Stimulated activated CD4-positive, alpha-beta T cell treated with anti-CD3 and anti-CD28 coated beads, Interleukin-12 subunit alpha, Interleukin-12 subunit beta, amount 100 ng/mL, for 4 hours (primary cell): ENCODE results near the gene SLC1A3.
A peak's percentile ranks its signal among the peaks of the same experiment; 100 is the strongest.

Experiments used
- DNase-seq: peaks from one replicate; pipeline ENCODE4 v3.0.0-alpha.2; 2020

The SLC1A3 gene

DNA sequence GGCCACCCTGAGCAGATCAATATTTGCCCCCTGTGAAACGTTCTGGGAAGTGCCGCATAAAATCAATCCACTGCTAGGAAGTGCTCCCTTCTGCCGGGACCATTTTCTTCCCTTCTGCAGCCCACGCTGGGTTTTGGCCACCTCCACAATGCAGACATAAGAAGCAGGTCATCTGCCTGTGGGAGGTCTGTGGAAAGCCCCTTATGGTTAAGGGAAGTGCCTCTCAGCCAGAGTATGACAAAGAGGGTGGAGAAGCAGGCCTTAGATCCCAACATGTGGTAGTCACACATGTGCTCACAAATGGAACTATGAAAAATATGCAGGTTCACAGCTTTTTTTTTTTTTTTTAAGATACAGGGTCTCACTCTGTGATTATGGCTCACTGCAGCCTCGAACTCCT is 82.8 kb downstream of the SLC1A3 start:
- DNase-seq: no peak

DNA sequence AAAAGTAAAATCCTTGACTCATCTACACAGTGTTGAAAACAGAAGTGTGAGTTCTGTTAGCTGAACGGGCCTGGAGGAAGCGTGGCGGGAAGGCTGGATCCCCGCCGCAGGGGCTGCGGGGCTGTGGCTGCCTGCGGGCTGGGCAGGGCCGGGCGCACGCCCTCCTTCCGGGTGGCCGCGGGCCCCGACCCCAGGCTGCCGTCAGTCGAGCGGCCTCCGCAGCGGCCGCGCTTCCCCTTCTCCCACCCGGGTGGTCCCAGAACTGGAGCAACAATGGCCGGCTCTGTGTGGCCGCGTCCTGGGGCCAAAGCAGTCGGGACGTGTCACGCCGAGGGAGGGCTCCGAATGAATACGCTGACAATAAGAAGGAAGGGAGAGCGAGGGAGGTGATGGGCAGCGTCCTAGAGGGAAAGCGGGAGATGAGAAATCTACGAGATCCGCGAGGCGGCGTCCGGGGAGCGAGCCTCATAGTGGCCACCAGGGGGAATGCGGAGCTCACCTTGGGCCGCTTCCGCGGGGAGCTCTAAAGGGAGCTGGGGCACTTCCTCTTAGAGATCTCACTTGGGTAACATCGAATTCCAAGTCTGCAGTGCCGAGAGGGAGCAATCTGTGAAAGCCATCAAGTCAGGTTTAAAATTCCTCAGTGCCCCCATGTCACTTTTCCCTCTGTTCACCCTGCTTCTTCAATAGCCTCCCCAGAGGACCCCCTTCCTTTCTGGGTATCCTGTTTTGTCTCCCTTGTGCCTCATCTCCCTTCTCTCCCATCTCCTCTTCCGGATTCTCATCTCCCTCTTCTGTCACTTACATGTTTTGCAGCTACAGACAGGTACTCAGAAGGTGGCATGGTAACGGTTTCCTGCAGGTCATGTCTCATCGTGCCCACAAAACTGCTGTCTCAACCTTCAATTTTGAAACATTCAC is 83.9 kb downstream of the SLC1A3 start:
- DNase-seq: peak; percentile 66

DNA sequence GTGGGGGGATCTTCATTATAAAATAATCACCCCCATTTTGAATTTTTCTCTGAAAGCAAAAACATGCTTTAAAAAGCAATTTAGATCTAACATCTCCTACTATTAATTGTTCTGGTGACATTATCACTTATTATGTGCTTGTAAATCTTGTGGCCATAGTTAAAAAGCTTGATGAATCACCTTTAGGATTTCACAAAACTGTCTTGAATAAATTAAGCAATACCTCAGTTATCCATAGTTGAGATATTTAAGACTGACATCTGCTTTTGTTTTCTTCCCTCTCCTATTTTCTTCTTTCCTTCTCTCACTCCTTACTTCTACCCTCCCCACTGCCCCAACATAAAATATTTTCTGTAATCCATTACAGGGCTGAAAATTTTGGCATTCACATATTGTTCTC is 84.8 kb downstream of the SLC1A3 start:
- DNase-seq: no peak

DNA sequence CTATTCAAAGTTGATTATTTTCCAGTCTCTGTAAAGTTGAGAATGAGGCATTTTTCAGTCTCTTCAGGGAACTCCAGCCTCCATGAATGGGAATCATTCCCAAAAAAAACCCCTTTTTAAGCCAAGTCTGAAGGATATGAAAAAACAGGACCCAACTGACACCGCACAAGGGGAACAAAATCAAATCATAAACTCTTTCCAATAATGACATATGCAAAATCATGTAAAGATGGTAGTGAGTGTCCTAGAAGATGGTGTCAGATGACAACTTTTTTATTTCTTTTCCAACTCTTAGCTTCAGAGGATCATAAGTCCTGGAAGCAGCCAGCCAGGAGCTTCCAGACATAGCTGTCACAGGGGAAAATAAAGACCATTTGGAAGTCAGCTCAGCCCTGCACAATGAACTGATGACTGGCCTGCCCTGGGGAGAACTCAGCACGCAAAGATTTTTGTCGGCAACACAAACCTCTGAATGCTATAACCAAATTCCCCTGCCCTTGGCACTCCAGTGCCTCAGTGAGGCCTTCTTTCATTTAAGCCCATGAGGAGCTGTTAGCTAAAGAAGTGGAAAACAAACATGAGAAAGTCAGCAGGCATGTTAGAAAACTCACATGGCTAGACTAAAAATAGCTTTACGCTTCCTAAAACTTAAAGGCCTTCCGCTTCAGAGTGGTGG is 85.4 kb downstream of the SLC1A3 start:
- DNase-seq: no peak

DNA sequence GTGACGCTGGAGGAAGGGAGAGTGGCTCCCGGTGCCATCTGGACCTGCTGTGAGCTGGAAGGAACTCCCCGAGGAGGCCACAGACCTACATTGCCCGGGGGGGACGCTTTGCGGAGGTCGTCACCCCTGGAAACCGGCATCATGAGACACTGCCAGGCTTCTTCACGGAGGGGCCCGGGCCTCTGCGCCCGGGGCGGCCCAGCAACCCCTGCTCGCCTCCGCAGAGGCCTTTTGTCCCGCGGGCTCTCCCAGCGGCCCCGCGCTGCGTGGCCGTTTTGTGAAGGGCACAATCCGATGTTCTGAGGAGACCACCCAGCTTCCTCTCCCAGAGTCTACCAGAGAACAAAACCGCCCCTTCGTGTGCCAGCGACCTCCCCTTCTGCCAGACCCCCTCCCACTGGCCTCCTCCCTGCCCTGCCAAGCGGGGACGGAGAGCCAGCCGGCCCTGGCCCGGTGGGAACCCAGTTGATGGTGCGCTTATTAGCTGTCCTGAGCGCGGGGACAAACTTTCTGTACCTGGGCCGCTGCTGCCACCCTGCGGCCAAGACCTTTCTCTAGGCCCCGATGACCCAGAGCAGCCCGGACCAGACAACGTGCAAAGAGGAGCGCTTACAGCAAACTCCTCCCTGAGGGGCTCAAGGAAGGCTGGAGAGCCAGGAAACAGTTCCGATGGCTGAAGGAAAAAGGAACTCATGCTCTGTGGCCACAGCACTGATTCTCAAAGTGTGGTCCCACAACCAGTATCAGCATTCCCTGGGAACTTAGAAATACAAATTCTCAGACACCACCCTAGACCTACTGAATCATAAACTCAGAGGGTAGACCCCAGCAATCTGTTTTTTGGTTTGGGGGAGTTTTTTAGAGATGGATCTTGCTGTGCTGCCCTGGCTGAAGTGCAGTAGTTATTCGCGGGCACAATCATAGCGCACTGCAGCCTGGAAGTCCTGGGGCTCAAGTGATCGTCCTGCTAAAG is 86.7 kb downstream of the SLC1A3 start:
- DNase-seq: peak; percentile 29

DNA sequence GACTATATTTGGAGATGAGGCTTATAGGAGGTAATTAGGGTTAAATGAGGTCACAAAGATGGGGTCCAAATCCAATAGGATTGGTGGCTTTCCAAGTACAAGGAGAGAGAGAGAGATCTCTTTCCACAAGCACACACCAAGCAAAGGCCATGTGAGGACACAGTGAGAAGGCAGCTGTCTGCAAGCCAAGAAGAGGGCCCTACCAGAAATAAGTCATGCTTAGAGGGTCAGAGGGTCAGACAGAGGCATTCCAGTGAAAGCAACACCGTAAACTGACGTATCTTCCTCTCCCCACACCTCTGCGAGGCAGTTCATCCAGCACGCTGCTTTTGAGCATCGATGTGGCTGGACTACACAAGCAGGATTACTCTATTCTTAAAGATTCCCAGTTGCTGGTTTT is 87.9 kb downstream of the SLC1A3 start:
- DNase-seq: no peak

DNA sequence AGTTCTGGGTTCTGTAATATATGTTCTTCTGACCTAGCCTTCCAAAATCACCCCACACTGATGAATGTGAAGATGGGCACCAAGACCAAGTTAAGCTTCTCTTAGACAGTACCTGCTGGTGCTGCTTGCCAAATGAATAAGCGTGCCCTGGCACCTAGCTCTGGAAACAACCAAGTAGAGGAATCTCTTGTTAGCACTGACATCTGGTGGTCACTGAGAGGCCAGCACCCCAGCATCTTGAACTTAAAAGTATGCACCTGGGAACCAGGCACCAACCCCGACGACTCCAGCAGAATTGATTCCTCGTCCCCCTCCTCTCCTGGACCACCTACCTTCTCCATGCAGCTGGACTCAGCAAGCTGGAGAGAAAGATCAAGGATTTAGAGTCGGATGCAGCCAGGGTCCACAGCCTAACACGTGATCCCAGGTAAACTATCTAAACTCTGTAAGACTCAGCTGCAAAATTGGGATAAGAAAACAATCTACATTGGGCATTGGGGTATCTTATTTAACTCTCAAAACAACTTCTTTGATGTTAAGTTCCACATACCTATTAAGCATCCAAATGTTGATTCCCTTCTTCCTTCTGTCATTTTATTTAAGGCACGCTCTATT is 89.8 kb downstream of the SLC1A3 start:
- peak; percentile 21 for DNase-seq

DNA sequence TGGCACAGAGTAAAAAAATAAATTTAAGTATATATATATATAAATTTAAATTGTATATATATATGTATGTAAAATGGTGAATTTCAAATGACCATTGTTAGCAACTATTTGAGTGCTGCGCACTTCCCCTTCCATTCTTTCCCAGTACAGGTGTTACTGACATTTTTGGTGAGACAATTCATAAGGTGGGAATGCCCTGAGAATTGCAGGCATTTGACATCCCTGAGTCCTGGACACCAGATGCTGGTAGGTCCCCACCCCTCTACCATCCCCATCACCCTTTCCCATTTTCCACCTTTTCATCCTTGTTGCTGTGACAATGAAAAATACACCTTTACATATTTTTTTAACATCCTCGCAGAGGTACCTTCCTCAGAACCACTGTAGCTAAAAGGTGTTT is 91.6 kb downstream of the SLC1A3 start:
- DNase-seq: no peak

DNA sequence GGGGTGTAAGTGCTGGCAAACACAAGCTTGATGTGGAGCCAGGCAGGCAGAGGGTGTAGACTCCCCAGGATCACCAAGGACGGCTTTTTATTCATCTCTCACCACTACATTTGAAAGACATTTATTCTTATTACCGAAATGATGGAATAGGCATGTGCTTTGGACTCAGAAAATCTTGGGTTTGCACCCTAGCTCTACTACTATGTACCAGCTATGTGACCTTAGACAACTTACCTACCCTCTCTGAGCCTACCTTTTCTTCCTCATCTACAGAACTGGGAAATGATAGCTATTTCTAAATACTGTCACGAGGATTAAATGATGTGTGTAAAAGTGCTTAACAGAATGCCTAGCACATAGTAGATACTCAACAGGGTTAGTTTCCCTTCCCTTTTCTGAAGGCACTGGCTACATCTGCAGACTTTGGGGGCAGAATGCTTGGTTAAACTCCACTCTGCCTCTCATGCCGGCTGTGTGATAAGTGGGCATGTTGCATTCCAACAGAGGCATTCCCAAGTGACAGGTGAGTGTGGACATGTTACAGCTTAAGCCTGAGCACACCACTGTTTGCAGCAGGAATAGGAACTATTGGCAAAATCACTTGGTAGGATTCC is 94.8 kb downstream of the SLC1A3 start:
- no peak for DNase-seq

DNA sequence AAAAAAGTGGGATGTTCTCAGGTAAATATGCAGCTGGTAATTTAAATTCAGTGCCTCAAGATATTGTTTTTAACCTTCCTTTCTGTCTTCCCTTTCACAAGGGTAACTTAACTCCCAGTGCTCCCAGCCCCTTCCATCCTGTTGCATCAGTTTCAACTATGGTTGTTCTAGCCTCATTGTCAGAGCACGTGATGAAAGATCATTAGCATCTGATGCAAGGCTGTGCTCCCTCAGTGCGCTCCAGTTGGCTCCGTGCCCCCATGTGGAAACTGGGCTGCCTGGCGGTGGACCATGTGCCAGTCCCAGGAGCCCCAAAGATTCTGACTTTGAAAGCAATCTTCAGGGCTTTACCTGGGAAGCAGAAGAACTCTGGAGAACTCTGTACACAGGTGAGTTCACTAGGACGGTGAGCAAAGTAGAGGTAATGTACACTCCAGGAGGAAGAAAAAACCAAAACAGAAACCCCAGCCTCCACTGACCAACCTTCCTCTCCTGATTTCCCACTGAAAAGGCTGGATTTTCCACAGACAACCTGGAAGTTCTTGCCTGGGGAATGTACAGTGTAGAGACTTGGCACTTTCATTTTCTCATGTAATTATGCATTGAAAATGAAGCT is 96.9 kb downstream of the SLC1A3 start:
- DNase-seq: no peak

DNA sequence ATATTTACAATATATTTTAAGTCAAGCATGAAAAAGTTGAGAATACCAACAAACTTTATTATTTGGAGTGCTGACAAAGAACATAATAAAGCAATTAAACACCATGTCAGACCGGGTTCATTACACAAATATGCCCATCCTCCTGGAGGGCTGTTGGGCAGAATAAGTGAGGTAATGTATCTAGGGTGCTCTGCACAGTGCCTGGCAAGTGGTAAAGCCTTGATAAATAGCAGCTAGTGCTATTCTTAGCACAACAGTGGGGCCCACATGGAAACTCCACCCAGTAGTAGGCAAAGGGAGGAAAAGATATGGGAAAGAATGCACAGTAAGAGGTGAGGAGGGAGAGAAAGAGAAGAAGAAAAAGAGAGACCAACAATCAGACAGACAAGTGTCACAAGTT is 97.7 kb downstream of the SLC1A3 start:
- DNase-seq: no peak

DNA sequence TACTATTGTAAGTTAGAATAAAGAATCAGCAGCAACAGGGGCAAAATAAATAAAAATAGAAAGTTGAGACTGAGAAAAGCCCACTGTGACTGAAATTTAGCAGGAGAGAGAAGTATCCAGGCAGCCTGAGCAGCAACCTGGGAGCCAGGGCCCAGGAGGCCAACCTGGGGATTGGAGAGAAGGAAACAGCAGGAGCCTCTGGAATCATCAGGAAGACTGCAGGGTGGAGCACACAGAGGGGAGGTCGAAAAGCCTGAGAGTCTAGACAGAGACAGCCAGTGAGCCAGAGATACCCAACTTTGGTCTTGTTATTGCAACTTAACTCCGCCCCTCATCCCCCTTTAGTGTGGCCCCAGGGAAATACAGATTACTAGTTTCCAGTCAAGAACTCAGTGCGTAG is 98.6 kb downstream of the SLC1A3 start:
- DNase-seq: no peak

DNA sequence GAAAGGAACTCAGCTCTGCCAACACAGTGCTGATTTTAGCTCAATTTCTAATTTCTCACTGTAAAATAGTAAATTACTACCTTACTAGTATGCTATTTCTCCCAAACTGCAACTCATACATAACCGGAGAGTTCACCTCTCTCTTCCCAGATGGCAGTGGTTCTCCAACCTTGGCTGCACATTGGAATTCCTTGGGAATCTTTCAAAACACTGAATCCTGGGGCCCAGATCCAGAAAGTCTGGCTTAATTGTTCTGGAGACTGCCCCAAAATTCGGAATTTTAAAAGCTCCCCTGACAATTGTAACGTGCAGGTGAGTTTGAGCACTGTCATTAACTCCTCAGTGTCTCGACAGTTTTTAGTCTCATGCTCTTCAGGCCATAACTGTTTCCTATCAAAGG is 100.3 kb downstream of the SLC1A3 start:
- no peak for DNase-seq

DNA sequence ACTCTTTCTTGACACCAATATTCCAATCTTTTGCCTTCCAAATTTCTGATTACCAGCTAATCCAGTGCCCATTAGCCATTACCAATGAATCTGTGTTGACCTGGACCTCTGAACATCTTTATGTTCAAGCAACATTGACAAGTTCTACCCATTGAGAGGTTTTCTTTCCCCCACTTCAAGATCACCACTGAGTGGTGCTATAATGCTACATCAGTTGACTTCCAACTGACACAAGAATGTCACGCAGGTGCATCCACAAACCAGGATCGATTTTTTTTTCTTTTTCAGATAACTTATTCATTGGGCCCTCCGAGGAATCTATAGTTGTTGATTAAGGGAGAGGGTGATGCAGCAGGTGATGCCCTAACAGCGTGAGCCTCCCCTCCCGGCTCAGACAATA is 102.6 kb downstream of the SLC1A3 start:
- DNase-seq: no peak

DNA sequence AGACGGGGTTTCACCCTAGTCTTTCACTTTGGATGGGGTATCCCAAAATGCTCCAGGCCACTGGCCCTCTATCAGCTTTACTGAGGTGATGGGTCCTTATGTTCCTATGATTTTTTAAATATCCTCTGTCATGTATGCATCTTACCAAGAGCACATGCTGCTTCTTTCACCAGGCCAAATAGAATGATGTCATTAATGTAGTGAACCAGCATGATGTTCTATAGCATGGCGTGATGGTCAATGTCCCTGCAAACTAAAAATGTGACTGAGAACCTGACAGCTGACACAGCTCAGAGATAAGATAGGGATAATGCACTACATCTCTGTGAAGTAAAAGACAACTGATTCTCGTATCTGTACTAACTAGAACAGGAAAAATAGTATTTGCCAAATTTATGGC is 103.6 kb downstream of the SLC1A3 start:
- DNase-seq: no peak

DNA sequence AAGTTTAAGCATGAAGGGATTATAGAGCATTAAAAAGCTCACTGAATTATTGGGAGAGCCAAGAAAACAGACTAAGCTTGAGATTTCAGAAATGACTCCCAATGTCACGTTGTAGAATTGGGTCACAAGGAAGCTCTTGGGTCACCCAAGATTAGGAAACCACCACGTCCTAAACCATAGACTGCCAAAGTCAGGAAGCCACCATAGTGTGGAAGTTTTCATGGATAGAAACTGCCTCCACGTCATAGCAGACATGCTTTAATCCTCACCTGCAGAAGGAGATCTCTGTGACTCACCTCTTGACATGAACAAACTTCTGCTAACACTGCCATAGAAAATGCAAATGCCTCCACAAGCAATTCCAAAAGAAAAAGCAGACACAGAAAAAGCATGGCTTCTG is 106.3 kb downstream of the SLC1A3 start:
- no peak for DNase-seq

DNA sequence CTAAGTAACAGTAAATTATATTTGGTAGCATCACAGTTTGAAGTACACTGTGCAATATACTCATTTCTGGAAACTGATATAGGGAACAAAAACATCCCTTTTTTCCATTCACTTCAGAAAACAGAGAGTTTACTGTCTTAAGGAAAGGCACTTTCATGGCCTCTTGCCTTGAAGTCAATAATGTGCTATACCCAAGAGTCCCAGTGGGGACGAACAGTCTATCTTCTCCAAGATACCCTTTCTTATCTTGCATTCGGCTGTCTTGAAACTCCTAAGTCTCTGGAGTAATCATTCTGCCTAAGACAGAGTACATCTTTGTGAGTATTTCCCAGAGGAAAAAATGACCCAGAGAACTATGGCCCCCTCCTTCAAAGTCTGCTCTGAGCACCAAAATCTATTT is 107.1 kb downstream of the SLC1A3 start:
- DNase-seq: no peak

DNA sequence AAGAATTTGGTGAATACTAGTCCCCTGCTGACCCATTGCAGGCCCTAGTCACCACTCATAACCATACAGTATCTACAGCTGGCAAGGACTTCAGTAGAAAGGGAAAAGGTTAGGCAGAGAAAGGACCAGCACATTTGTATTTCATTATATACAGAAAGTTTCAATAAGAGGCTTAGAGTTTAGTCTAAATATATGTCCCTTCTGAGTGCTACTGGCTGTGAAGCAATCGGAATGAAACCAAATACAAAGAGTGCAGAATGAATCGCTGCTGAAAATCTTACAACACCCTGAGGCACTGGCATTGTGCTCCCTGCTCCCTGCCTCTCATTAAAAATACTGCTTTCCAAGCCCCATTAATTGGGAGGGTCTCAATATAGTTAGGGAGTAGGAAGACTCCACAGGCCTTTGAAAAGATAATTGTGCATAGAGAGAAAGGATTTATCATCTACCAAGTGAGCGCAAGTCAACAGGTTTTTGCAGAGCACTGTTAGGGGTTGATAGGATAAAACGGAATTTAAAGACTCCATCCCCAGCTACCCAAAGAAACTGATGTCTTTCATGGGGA is 110.8 kb downstream of the SLC1A3 start:
- no peak for DNase-seq

DNA sequence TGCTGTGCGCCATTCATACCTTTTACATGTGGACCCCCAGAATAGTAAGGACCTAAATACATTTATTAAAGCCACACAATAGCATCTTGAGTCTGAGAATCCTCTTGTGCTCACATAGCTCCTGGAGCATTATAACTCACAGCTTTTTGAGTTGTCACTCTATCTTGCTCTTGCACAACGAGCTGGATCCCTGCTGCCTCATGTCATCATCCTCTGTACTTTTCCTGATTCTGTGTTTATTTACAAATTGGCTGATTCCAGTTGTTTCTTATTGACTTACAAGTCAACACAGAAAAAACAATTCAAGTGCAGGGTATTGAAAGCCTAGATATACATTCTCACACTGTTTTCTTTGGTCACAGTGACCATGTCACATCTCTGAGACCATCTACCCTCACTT is 112.9 kb downstream of the SLC1A3 start:
- DNase-seq: no peak

DNA sequence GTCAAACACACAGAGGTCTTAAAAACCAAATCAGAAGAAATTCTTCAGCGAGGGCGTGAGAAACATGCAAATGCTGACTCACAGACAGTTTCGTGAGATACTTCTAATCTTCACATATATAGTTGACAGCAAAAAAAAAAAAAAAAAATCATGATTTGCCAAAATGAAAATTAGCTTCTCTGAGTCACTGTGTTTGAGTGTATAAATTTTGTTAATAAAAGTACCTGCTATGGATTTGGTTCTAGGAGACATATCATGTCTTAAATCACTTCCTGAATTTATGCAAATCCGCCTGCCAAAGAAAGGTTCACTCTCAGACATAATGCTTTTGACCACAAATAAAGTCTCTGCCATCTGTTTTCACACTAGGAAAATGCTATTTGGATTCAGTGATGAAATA is 114.3 kb downstream of the SLC1A3 start:
- no peak for DNase-seq

DNA sequence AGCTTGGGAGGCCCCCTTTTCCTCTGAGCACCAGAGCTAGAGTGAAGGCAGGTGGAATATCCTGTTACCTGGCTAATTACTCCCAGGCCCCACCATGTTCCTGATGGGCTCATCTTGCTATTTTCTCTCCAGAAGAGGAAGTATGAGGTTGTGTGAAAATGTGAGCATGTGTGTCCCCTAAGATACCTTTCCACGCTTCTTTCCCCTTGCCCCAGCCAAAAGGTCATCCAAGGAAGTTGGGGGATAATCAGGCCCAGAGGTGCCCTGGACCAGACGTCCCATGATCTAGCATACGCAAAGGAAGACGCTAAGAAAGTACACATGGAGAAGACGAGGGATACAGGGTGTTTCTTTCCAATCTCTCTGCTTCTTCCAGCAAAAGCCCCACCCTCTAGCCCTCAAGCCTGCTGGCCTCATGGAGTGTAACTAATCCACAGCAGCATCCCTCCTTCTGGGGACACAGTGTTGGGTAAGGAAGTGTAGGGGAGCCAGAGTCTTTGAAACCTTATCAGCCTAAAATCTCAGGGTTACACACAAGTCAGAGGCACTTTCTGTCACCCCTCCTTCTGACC is 115.3 kb downstream of the SLC1A3 start:
- DNase-seq: no peak
